NOMO-1 treated with dmso at 0.1 percent for 144 hours (cell line): ENCODE results near the gene FRAS1.
"Not testable (repeated sequence)": the region's sequence is repeated elsewhere in the genome, so short reads cannot be mapped to it uniquely, and the experiment has no call there.

Source experiments
- DNase-seq: peaks from one replicate; lab custom pipeline; 2025; ENCODE audit not compliant: unreplicated experiment; lab: John Stamatoyannopoulos, UW

FRAS1 gene

DNA sequence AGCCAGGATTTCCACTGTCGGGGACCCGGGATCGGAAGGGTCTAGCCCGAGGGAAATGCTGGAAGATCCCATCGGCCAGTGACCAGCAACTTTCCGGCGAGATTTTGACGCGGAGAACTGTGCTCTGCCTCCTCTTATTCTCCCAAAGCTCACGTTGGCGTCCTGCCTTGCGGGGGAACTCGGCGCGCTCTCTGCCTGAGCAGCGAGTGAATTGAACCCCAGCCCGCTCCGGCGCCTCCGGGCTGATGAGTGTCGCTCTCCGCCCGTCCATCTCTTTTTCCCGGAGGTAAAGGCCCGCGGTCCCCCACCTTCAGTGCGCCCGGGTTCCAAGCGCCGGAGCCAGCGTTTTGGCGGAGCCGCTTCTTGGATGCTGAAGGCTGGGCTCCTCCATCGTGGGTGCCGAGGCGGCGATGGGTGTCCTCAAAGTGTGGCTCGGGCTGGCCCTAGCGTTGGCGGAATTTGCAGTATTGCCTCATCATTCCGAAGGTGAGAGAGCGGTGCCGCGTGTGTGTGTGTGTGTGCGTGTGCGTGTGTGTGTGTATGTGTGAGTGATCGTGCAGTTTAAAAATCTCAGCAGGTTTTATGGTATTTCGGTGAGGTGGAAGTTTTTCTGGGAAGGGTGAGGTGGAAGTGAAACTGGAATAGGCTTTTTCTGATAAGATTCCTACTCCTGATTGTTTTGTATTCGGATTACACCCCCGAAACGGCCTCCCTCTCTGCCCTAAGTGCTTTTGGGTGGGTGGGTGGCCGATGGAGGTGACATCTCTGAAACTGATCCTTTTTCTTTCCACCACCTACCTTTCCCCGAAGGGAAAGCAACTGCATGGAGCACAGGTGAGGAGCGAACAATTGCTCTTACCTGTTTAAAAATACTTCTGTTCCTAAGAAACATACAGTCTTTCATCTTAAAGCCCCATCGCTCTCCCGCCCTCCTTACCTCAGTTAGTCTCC, 752 bp downstream of the FRAS1 start:
- DNase-seq = no peak

DNA sequence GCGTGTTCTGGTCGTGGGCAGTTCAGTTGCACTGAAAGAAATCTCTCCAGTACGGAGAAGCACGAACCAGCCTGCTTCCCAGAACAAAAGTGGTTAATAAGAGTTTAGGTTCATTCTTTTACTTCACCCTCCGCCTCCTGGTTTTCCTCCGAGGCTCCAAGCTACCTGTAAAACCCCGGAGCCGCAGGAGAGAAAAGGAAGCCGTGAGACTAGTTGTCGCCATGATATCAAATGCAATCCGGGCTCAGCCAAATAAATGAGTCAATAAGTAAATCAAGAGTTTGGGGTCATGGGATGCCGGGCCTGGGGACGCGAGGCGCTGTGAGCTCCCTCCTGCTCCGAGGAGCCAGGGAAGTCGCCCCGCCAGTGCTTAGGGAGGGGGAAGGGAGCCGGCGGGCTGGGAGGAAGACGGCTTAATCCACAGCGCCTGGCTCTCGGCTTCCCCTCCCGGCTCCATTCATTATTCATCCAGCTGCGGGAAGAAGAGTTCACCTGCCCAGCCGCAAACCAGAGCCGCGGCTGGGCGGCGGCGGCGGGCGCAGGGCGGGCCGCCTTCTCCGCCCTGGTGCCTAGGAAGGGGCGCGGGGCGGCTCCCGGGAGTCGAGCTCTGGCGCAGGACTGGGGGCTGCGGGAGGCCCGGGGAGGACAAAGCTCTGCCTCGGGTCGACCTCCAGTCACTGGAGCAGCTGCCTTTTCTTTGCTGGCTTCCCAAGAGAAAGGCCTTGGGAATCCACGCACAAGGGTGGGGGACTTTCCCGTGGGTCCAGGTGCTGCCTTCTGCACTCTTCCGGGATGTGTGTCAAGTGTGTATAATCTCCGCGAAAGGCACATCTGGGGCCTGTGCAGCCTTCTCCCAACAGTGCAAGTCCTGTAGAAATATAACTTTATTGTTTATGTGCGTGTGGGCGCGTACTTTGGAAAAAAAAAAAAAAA, 1.7 kb downstream of the FRAS1 start:
- DNase-seq = no peak

DNA sequence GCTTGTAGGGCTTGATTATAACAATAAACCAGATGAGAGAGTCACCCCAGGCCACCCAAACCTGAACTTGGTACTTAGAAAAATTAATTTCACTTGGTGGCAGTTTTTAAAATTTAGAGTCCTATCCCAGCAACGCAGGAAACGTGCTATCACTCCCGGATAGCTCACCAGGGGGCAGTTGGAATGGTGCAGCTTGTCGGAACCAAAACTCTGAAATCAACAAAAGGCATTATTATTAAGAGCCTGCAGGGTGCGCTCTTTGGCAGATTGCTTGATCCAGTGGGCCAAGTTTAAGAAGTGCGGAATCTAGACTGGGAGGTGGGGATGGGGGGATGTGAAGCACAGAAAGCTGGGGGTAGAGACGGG, 2.4 kb downstream of the FRAS1 start:
- peak; percentile 23 for DNase-seq

DNA sequence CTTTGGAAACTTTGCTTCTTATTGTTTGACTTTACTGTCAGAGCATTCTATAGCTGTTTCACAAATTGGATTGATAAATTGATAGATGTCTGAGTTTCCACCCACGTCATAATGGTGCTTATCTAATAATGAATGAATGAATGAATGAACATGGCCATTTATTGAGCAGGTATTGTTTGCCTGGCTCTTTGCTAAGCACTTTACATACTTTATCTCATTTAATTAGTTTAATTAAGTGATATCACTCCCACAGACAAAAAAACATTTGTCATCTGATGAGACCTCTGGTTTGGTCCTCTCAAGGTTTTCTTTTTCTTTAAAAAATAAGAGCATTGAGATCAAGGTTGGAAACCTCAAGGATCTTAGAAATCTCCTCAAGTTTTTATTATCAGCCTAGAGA, 2.8 kb downstream of the FRAS1 start:
- no peak for DNase-seq

- no peak for DNase-seq
Observed at GRCh38 chr4:78061939-78062570, 4.9 kb downstream of the FRAS1 start.

GRCh38 chr4:78065508-78066192, 8.5 kb downstream of the FRAS1 start:
- DNase-seq = no peak

DNA sequence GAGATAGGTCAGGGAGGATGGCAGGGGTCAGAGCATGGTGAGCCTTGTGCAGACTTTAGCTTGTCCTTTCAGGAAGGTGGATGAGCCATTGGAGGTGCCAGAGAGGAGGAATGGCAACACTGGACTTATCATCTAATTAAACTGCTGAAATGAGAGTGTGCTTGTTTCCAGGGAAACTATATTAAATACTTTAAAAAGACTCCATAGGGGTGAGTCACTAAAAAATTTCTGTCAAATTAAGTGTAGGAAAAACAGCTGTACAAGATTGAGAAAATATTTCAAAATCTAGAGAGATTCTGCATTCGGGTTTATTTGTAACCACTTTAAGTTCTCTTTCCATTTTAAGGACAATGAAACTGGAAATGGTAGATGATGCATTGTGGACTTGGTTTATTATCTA, 11.4 kb downstream of the FRAS1 start:
- no peak for DNase-seq

DNA sequence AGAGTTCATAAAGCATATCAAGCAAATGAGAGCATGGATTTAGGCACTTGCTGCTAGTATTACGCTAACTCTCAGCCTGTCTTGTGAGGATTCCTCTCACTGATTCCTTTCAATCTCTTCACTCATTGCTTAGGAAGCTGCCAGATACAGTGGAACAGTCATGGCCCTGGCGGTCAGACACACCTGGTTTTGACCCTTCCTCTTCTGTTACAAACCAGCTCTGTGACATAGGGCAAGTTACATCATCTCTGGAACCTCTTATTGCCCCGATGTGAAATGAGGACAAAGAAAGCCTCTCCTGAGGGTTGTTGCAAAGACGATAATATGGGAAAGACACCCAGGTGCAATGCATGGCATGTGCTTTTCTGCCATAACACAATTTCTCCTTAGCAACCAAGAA, 12.2 kb downstream of the FRAS1 start:
- DNase-seq = no peak

DNA sequence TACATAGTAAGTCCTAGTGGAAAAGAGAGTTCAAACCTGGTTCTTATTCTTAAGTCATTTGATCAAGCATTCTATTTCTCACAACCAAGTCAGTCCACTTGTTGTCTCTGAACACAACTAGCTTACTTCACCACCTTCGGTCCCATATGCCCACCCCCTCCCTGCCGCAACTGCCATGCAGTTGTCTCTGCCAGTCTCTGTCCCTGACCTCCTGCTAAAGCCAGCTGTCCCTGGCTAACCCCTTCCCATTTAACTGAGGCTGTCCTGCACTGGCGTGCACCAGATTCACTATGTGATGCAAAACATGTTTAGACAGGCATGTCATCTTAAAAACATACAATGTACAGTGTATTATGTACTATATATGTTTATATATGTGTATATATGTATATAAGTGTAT, 12.7 kb downstream of the FRAS1 start:
- no peak for DNase-seq

DNA sequence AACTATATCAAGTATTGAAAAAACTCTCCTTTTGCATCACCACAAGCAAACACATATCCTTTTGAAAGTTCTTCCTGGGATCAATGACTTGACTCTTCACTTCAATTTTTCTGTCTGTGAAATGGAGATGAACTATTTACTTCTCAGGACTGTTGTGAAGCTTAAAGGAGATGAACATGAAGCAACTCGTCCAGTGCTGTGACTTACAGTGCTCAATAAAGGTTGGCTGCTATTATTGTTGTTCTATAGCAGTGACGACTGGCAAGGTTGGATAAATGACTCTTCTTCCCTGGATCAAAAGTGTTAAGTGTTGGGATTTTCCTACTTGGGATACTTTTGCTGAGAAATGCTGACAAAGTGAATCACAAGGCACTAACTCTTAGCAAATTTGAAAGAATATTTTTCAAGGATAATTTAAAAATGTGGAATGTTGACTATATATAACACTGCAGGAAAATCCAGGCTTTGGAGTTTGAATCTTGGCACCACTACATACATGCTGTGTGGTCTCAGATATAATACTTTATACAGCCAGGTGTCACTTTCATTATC, 13.7 kb downstream of the FRAS1 start:
- no peak for DNase-seq

- no peak for DNase-seq
Observed at GRCh38 chr4:78074759-78075158, 17.6 kb downstream of the FRAS1 start.

- no peak for DNase-seq
Observed at GRCh38 chr4:78075986-78076385, 18.9 kb downstream of the FRAS1 start.

GRCh38 chr4:78078101-78078500, 21.0 kb downstream of the FRAS1 start:
- no peak for DNase-seq

DNA sequence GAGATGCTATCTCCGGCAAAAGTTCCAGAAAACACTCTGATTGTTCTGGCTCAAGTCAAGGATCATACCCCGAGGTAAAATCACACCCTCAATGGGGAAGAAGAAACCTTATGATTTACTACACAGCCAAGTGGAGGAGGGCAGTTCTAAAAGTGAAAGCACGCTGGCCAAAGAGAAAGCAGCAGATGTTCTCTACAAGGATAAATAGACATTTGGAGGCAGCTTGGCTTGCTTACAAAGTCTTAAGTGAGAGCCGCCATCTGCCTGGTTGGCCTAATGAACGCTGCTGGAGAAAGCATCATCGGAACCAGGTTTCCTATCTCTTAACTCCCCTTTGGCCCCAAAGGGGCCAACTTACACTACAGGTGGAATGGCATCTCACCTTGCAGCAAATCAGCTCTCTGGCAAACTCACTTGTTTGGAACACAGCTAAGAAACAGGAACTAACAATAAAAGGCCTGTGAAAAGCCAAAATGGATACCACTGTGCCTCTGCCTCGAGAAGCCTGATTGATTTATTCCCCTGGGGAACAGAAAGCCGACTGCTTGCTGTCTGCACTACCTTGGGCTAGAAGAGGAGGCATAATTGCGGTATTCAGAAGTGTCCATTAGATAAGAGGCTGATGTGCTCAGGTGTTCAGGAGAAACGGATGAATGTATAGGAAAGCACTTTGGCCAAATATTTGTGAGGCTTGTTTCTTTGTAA, 22.8 kb downstream of the FRAS1 start:
- DNase-seq = no peak

- DNase-seq = no peak
Observed at GRCh38 chr4:78081541-78081940, 24.4 kb downstream of the FRAS1 start.

- DNase-seq = no peak
Observed at GRCh38 chr4:78083035-78083434, 25.9 kb downstream of the FRAS1 start.

GRCh38 chr4:78091534-78091933, 34.4 kb downstream of the FRAS1 start:
- DNase-seq = no peak

DNA sequence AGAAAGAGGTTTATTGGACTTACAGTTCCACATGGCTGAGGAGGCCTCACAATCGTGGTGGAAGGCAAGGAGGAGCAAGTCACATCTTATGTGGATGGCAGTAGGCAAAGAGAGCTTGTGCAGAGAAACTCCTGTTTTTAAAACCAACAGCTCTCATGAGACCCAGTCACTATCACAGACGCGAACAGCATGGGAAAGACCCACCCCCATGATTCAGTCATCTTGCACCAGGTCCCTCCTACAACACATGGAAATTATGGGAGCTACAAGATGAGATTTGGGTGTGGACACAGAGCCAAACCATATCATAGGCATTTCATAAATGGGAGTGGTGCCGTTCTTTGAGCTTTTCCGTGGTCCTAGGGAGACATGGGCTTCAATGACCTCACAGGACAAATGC, 35.2 kb downstream of the FRAS1 start:
- DNase-seq = not testable (repeated sequence)

DNA sequence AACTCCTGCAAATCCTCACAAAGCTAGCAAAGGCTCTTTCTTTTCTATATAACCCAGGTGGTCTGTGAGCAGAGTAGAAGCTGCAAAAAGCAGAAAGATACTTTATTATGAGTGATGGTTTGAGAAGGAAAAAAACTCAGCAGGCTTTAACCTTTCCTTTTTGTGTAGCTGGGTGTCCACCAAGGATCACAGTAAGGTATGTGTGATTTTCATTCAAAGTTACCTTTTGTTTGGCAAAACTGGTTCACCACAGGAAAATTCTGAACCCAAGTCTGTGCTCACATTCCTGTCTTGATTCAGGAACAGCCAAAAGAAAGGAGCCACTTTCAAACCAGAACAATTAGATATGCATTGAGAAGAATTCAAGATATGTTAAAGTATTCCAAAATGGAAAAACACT, 35.7 kb downstream of the FRAS1 start:
- DNase-seq = no peak

DNA sequence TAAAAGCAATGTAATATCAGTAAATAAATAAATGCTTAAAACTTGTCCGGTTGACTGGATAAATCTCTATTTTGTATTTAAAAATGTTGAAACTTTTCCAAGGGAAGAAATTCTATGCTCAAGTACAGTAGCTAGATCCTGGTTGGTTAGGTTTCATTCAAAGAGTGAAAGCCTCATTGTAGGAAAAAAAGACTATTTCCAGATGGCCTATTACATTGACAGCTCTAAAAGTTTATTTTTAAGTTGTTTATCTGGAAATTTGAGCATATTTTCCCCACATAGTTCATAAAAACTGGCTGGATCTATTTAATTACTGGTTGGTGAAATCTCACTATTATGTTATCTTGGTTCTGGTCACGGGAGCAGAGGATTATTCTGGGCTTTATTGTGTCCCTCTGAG, 38.0 kb downstream of the FRAS1 start:
- DNase-seq = no peak
